Iris pigment epithelial cell (primary cell): Measurements from ENCODE around the gene OR2T10.
"Not testable (repeated sequence)": the region's sequence is repeated elsewhere in the genome, so short reads cannot be mapped to it uniquely, and the experiment has no call there.

Experiments
- DNase-seq: peaks from one replicate; pipeline ENCODE4 v3.0.0-alpha.2; 2011; ENCODE audit warnings: low read depth

OR2T10 gene

GRCh38 chr1:248593226-248593625, 4.3 kb downstream of the OR2T10 start:
- DNase-seq, result no peak

- DNase-seq, result no peak
These were observed 4.8 kb downstream of the OR2T10 start for GRCh38 chr1:248592655-248593054.

GRCh38 chr1:248590055-248590454, 7.4 kb downstream of the OR2T10 start:
- DNase-seq, result no peak

- DNase-seq, result no peak
These were observed 8.2 kb downstream of the OR2T10 start for GRCh38 chr1:248589334-248589733.

- DNase-seq, result no peak
These were observed 12.2 kb downstream of the OR2T10 start for GRCh38 chr1:248585266-248585665.

- no peak for DNase-seq
These were observed 21.1 kb downstream of the OR2T10 start for GRCh38 chr1:248576260-248576980.

- DNase-seq, result not testable (repeated sequence)
These were observed 22.8 kb downstream of the OR2T10 start, which contains the start of gene OR2T34 for GRCh38 chr1:248574657-248575056. Gene OR2T34 (minus strand): TSS chr1:248574757. CDS start chr1:248574757, 0 bp downstream.

GRCh38 chr1:248573856-248574255, 23.6 kb downstream of the OR2T10 start:
- not testable (repeated sequence) for DNase-seq

GRCh38 chr1:248572049-248572448, 25.5 kb downstream of the OR2T10 start:
- DNase-seq, result not testable (repeated sequence)

- not testable (repeated sequence) for DNase-seq
These were observed 26.7 kb downstream of the OR2T10 start for GRCh38 chr1:248570811-248571210.

- not testable (repeated sequence) for DNase-seq
These were observed 28.5 kb downstream of the OR2T10 start for GRCh38 chr1:248569049-248569448.

GRCh38 chr1:248565530-248566373, 31.7 kb downstream of the OR2T10 start:
- not testable (repeated sequence) for DNase-seq

- not testable (repeated sequence) for DNase-seq
These were observed 34.8 kb downstream of the OR2T10 start, which contains the start of gene OR2T29 for GRCh38 chr1:248562672-248563071. Gene OR2T29 (minus strand): TSS chr1:248562772. CDS start chr1:248559491, 3,281 bp downstream.

GRCh38 chr1:248551027-248551426, 46.5 kb downstream of the OR2T10 start:
- DNase-seq, result not testable (repeated sequence)

- not testable (repeated sequence) for DNase-seq
These were observed 50.1 kb downstream of the OR2T10 start for GRCh38 chr1:248547383-248547782.
